GM19035 (cell line): Measurements from ENCODE around the gene FRRS1L.
"Not testable (repeated sequence)": the region's sequence is repeated elsewhere in the genome, so short reads cannot be mapped to it uniquely, and the experiment has no call there.

Experiments used
- ATAC-seq: cut with Tn5 transposase; IDR thresholded peaks from one replicate; pipeline ENCODE4 v1.9.1; 2021; ENCODE audit not compliant: unreplicated experiment

FRRS1L gene

DNA sequence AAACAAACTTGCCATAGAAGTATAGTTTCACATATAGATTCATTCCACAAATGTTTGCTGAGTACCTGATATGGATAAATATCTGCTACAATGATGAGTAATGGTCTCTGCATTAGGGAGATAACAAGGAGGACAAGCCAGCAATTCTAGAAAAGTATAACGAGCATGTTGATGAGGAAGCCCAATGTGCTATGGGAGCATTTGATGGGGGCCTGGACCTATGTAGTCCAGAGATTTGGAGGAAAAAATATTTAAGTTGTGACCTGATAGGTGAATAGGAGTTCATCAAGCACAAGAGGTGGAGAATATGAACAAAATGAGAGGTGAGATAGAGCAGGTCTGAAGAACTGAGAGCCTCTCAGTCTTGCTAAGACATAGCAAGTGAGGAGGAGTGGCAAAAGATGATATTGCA is 32.9 kb downstream of the FRRS1L start:
- no peak for ATAC-seq

- ATAC-seq = no peak
Observed at GRCh38 chr9:109133533-109133932, 33.5 kb downstream of the FRRS1L start.

GRCh38 chr9:109132567-109133021 is 34.5 kb downstream of the FRRS1L start:
- no peak for ATAC-seq

DNA sequence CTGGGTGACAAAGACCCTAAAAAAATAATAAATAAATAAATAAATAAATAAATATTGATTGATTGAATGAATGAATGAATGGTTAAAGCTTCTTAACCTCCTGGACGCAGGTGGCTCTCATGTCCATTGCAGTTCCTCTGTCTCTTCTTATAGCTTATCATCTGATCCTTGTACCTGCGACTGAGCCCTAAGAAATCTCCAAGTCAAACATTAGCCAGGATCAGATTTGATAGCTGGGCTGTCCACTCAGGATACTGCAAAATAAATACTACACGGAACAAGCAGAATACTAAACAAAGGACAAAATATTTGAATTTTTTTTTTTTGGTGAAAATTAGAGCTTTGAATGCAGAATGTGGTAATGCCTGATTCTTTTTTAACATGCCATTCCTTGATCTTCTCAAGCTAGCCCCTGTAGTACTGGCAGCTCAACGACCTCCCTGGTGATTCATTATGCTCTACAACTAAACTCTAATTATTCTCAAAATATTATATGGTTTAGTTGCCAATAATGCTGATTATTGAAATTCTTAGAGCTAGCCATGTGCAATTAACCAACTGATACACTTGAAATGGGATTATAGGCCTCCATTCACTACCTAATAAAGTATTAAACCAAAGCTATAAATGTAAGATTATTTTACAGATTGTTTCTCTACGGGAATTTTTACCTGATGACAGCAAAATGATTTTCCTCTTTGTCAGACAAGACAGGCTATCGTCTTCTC is 37.4 kb downstream of the FRRS1L start:
- ATAC-seq = no peak

- ATAC-seq = not testable (repeated sequence)
Observed at GRCh38 chr9:109126671-109127070, 40.4 kb downstream of the FRRS1L start.

GRCh38 chr9:109124121-109124520 is 42.9 kb downstream of the FRRS1L start:
- no peak for ATAC-seq

DNA sequence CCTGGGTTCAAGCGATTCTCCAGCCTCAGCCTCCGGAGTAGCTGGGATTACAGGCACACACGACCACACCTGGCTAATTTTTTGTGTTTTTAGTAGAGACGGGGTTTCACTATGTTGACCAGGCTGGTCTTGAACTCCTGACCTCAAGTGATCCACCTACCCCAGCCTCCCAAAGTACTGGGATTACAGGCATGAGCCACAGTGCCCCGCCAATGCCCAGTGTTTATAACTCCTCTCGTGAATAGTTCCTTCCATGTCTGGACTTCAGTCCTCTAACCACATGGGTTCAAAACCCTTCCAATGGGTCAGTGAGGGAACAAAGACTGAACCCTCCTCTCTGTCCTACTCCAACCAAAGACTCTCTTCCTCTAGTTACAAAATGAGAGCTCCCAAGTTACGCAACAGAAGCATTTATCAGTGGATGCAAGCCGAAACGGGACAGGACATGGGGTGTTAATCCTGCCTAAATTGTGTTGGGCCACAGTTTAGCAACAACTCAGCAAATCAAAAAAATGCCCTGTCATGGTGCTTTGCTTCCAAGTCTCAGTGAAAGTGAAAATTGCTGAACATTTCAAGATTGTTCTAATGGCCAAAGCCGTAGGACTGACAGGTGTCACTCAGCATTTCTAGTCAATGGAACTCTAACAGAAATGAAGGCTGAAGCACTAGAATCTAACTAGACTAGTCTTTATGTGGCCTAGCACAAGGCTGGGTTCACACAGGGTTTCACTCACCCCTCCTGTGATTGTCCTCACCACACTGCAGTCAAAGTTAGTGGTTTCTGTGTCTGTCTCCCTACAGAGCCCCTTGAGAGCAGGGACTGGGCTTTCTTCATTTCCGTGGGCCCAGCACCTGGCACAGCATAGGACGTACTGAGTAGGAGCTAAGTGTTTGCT is 44.1 kb downstream of the FRRS1L start:
- no peak for ATAC-seq

- ATAC-seq = no peak
Observed at GRCh38 chr9:109121232-109121796, 45.7 kb downstream of the FRRS1L start.

- no peak for ATAC-seq
Observed at GRCh38 chr9:109120204-109120789, 46.8 kb downstream of the FRRS1L start.

DNA sequence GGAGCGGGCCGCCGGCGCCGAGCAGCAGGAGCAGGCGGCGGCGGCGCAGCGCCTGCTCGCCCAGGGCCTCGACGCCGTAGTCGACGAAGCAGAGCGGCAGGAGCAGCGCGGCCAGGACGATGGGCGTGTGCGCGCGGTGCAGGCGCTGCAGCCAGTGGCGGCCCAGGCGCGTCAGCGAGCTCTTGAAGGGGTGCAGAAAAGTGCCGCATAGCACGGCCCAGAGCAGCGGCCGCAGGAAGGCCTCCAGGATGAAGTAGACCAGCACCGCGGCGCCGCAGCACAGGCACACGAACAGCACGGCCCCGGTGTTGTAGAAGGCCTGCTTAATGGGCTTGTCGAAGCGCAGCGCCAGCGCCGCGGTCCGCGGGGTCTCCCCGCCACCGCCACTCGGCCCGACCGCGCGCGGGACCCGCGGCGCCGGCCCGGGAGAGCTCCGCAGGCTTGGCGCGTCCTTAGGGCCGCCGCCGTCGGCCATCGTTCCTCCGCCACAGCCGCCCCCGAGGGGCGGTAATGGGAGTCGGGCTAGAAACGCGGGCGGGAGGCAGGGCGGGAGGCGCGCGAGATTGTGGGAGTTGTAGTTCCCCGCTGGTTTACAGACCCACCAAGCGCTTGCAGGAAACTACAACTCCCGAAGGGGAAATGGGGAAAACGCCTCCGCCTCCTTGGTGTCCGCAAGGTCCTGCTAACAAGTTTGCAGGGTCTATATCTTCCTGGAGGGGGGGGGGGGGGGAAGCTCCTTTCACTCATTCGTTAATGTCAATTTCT is 47.4 kb downstream of the FRRS1L start, which contains the start of gene TMEM245:
Gene TMEM245, minus strand, starts transcription at position 509 of the 765 bp plus-strand sequence. Its CDS starts 34 bp downstream, at position 475.
- ATAC-seq = peak; percentile 93

GRCh38 chr9:109118808-109119438 is 48.1 kb downstream of the FRRS1L start:
- no peak for ATAC-seq

GRCh38 chr9:109117856-109118807 is 48.9 kb downstream of the FRRS1L start:
- no peak for ATAC-seq

- ATAC-seq = no peak
Observed at GRCh38 chr9:109115931-109116526, 51.0 kb downstream of the FRRS1L start.

GRCh38 chr9:109114670-109115069 is 52.4 kb downstream of the FRRS1L start:
- ATAC-seq = no peak

DNA sequence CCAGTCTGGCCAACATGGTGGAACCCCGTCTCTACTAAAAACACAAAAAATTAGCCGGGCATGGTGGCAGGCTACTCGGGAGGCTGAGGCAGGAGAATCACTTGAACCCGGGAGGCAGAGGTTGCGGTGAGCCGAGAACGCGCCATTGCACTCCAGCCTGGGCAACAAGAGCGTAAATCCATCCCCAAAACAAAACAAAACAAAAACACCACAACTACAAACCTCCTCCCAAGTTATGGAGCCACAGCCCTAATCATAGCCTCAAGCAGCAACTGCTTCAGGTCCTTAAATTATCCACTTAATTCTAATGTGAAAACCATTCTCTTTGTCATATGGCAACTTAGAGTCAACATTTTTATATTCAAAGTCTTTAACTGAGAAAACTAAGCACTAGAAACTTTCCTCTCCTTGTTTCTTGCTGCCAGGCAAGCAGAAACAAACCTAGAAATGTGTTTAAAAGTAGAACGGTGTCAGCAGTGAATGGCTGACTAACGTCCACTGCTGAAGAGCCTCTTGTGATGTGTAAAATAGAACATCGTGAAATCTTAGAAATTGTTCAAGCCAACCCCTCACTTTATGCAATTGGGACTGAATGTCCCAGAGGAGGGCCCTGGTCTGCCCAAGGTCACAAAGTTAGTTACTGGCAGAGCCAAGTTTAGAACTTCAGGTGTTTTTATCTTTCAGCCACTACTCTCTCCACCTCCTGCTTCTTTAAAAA is 53.0 kb downstream of the FRRS1L start:
- ATAC-seq = no peak

GRCh38 chr9:109113254-109113653 is 53.8 kb downstream of the FRRS1L start:
- ATAC-seq = no peak

- peak; percentile 82 for ATAC-seq
Observed at GRCh38 chr9:109110329-109111021, 56.6 kb downstream of the FRRS1L start.
